Kasumi-1 (cell line): Measurements from ENCODE around the gene PDE4D.

Source experiments
- DNase-seq, 2 experiments: peaks; one replicate each; lab custom pipeline; 2025; lab: John Stamatoyannopoulos, UW

The PDE4D gene

GRCh38 chr5:59107692-59108091 is 785.8 kb downstream of the PDE4D start:
- DNase-seq = no peak

DNA sequence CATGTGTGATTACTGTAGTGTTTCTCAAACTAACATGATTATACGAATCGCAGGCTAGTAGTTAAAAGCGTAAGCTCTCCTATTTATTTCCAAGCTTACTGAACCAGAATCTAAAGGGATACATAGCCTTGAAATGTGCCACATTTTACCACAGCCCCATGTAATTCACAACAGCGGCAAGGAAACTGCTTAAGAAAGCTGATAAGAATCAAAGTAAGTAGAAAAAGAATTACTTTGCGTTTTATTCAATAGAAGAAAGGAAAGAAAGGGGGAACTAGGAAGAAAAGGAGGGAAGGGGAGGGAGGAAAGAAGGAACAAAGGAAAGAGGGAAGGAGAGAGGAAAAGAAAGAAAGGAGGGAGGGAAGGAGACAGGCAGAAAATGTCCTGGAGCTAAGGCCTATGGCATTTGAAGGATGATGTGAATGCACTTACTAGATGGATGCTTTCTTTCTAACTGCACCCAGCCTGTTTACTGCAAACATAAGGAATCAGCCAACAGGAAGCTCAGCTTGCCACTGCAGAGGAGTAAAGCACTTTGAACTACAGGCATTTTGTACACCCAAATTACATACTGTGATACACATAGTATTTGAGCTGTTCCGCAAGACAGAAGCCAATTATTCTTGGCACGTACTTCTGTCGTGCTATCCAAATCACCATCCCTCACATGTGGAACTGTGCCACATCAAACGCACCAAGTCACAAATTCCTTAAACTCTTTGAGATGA is 789.0 kb downstream of the PDE4D start:
- no peak for DNase-seq

DNA sequence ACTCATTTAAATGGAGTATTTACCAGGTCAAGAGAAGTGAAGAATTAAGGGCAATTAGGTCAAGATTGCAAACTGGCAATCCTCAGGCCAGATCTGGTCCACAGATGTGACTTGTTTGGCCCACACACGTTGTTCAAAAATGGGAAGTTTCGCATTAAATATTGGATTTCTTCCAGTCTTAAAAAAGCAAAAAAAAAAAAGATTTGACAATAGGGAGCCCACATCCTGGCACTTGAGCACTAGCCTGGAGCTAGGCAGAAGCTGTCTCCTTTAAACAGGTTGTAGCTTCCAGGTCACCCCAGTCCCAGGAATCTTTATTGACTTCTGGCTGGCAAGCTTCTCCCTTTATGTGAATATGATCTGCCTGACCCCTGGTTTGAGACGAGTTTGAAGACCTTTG is 790.2 kb downstream of the PDE4D start:
- DNase-seq = no peak

GRCh38 chr5:59102437-59102836 is 791.1 kb downstream of the PDE4D start:
- DNase-seq = no peak

DNA sequence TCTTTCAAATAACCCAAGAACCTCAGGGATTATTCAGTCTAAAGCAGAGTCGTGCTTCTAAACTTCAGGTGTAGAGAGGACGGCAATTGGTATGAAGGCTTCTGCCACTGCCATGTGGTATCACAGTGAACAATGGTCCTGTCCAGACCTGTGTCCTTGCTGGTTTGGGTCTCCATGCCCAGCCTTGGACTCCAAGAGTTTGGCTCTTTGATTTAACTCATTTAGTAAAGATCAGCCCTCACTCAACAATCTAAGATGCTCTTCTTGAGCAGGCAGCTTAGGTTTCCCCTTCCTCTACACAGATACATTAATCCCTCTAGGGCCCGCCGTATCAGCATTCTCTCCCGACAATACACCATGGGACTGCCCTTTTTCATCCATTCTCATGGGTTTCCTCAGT is 792.7 kb downstream of the PDE4D start:
- DNase-seq = no peak

GRCh38 chr5:59099995-59100345 is 793.6 kb downstream of the PDE4D start:
- no peak for DNase-seq

GRCh38 chr5:59099270-59099994 is 794.1 kb downstream of the PDE4D start:
- no peak for DNase-seq

DNA sequence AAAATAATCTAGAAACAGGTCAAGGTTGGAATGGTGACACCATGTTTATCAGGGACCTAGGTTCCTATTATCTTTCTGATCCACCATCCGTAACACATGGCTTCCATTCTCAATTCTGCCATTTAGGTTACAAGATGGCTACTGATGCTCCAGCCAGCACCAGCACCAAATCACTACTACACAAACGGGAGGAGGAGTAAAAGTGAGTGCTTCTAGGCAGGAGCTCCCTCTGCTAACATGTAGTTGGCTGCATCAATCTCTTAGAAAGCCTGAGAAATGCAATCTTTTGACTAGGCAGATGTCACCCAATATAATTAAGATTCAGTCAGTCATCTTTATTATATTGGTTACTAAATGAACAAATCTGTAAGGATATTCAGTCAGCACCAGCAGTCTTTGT is 794.8 kb downstream of the PDE4D start:
- no peak for DNase-seq

GRCh38 chr5:59097712-59098111 is 795.8 kb downstream of the PDE4D start:
- DNase-seq = no peak

GRCh38 chr5:59097116-59097515 is 796.4 kb downstream of the PDE4D start:
- no peak for DNase-seq

GRCh38 chr5:59095480-59095879 is 798.0 kb downstream of the PDE4D start:
- no peak for DNase-seq

DNA sequence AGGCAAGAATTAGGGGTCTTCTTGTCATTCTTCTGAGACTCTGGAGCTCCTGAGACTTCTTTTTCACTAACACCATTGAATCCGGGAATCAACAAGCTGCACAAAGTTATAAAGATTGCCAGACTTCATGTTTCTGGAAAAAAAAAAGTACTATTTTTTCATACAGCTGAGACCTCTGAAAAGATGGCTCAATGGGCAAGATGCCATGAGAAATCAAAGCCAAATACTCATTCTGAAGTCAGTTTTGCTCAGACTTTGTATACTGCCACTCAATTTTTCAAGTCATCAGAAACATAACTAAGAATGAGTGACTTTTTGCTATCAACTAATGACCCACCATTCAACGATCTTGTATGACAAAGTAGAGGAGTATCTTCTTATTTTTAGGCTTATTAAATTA is 798.7 kb downstream of the PDE4D start:
- DNase-seq = no peak

DNA sequence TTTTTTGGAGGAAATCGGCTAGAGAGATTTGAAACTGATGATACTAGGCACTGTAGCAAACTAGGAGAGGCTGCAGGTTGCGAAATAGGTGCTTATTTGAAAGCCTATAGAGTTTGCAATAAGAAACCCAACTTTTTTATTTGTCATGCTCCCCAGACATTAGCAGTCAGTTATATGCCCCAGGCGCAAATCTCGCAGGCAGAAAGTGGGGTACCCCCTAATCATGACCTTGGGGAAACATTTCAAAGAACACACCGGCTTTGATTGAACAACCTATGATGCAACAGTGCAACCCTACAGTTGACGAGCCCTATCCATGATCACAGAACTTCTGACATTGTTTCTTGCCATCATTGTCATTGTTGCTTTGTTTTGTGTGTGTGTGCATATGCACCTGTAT is 800.2 kb downstream of the PDE4D start:
- DNase-seq = no peak

DNA sequence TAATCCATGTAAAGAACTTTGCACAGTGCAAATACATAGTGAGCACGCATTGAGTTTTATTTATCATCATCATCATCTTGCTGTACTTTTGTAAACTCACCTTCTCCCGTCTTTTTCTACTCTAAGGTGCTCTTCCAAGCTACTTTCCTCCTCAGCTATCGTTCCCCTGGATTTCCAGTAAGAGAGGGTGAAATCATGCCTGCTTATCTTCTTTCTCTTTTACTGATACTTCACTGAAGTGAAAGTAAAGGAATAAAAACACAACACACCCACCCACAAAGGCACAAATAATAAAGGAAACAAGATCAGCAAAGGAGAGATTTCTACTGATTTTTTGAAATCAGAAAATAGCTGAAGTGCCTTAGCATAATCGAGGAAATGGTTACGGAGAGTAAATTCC is 800.8 kb downstream of the PDE4D start:
- no peak for DNase-seq

GRCh38 chr5:59091965-59092364 is 801.6 kb downstream of the PDE4D start:
- no peak for DNase-seq

- no peak for DNase-seq
Observed at GRCh38 chr5:59090323-59090722, 803.2 kb downstream of the PDE4D start.

DNA sequence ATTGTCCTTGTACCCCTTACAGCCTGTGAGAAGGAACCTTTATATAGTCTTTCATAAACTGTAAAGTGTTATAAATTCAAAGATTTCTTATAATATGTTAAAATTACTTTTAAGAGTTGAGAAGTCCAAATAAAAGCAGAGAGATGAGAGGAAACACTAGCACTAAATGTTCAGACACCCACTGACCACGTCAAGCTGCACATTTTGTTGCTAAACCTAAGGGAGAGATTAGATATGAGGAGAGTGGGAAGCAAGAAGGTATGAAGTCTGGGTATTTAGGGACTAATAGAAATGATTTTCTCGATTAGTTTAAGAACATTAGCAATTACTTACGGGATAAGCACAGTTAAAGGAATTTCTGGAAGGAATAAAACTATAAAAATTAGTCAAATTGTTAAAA is 803.8 kb downstream of the PDE4D start:
- DNase-seq = no peak

GRCh38 chr5:59088546-59088945 is 805.0 kb downstream of the PDE4D start:
- DNase-seq = no peak

DNA sequence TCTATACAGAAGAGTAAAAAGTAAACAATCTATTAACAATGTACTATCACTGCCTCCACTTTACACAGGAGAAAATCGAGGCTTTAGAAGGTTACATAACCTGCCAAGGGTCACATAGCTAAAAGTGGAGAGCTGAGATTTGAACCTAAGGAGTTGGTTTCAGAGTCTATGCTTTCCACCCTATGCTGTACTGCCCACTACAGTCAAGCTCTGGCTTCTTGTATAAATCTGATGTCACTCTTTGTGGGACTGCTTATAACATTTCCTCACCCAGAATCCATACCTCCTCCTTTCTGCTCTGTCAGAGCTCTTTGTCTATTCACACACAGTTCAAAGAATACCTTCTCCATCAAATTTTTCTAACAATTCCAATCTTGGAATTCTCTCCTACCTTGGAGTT is 807.5 kb downstream of the PDE4D start:
- no peak for DNase-seq

GRCh38 chr5:59081693-59082092 is 811.8 kb downstream of the PDE4D start:
- no peak for DNase-seq

DNA sequence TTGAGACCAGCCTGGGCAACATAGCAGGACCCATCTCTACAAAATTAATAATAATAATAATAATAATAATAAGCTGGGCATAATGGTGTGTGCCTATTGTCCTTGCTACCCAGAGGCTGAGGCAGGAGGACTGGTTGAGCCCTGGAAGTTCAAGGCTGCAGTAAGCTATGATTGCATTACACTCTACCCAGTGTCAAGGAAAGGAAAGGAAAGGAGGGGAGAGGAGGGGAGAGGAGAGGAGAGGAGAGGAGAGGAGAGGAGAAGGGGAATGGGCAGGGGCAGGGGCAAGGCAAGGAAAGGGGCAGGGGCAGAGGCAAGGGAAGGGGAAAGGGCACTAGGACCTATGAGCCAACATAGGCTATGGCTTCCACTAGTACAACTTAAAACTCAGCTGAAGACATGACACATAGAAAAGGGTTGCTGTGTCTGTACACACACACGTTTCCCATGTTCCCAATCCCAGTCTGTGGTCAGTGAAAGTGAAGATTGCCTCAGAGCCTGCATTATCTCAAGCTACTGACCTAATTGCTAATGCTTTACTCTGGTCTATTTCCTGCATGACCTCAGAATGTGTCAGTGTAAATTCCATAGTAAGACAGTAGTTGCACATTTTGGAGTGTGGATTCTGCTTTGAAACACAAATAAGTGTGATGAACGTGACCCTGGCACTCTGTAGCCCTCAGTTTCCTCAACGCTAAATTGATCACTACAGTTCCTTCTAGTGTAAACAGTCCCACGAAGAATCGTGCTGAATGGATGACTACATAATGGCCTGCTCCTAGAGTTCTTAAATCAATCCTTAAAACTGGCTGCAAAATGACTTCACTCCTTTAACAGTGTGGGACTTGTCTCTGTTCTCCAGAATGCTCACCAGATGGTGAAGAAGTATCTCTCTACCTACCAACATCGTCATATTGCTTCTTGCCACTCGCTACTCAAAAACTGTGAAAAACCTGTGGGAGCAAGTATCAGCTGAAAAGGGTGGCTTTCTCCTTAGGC is 813.6 kb downstream of the PDE4D start:
- DNase-seq = no peak

DNA sequence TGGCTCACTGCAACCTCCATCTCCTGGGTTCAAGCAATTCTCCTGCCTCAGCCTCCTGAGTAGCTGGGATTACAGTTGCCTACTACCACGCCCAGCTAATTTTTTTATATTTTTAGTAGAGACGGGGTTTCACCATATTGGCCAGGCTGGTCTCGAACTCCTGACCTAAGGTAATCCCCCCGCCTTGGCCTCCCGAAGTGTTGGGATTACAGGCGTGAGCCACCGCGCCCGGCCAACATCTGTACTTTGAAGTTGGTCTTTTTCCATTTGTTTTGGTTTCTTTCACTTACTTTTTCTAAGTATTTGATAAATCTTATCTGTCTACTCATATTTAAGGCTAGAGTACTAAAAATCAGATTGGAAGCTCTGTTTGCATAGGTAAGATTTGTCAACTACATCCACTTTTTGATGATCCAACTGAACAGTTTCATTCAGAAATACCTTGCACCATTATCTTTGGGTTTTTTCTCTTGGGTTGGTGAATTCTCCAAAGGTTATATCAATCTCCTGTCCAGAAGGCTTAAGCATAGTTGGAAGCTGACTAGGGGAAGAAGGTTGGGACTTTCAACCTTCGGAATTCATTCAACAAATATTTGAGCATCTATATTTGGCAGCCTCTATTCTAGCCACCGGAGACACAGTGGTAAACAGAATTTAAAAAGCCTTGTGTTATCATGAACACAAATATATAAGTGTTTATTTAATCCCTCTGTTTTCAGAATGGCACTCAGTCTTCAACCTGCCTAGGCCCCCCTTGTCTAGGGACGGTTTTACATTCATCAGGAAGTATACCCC is 821.6 kb downstream of the PDE4D start:
- no peak for DNase-seq
